ENCODE results near the gene B3GALT4.
A peak's percentile ranks its signal among the peaks of the same experiment; 100 is the strongest.

Gene B3GALT4

DNA sequence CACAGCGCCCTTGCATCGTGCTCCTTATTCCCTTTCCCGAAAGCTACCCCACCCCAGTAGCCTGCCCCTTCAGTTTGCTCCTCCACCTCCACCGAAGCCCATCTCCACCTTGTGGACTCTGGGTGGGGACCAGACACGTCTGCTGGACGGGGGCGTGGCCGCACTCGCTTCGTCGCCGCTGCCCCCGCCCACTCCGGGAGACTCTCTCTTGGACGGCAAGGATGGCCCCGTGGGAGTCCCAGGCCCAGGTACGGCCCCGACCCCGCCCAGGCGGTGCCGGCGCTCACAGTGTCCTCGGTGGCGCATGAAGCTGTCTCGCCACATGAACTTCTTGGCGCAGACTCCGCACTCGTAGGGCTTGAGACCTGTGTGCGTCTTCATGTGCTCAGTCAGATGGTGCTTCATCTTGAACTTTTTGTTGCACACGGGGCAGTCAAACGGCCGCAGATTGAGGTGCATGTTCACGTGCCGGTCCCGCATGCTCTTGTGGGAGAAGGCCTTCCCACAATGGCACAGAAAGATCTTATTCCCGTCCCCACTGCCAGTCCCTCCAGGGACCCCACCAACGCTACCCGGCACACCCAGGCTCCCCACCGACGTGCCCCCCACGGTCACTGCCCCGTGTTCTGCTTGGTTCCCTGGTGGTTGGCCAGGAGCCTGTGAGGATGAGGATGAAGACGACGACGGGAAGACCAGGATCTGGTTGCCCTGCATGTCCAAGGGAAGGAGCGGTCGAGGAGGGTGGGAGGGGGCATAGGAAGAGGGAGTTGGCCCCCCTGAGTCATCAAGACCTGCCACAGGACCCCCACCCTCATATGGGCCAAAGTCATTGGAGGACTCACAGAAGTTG, 38.2 kb downstream of the B3GALT4 start:
- Histone ChIP-seq H3K4me2 (ENCODE audit: low read length) (peak overlapping the region; percentile 89; the same call in 1 of the 2 replicates), H3K9me3 (ENCODE audit: low read length) (no peaks in the 10 kb centered on the region), H3K27me3 (ENCODE audit: insufficient read depth, low read length) (no peaks in the 10 kb centered on the region), H3K9me2 (ENCODE audit: low read depth, low read length) (no peaks in the 10 kb centered on the region), H3K27ac (ENCODE audit: low read depth, low read length, poor library complexity, severe bottlenecking) (peak overlapping the region; percentile 94), H3K36me3 (ENCODE audit: insufficient read depth, low read length) (peaks cover 27% of the 10 kb centered on the region), H2AFZ (ENCODE audit: low read length) (no peak overlapping the region), H3K4me3 (ENCODE audit: low read depth, low read length, poor library complexity, severe bottlenecking) (peak overlapping the region; percentile 85), H3K4me1 (ENCODE audit: insufficient read depth, low read length, severe bottlenecking) (peaks cover 44% of the 10 kb centered on the region), H3K9ac (ENCODE audit: low read length) (no peak overlapping the region), H3K79me2 (ENCODE audit: insufficient read depth, low read length) (peaks cover 16% of the 10 kb centered on the region), H4K20me1 (ENCODE audit: insufficient read depth, low read length) (no peaks in the 10 kb centered on the region), H3F3A (ENCODE audit: insufficient read depth, low read length) (0 out of 2 replicates have a peak, but pooled peaks cover 4% of the 10 kb centered on the region)
- no peak for TF ChIP-seq CTCF (IDR thresholded peaks at IDR 0.05; ENCODE audit: low read length)
- TF ChIP-seq EZH2 (IDR thresholded peaks at IDR 0.05; ENCODE audit: borderline replicate concordance, low read length): no peak

DNA sequence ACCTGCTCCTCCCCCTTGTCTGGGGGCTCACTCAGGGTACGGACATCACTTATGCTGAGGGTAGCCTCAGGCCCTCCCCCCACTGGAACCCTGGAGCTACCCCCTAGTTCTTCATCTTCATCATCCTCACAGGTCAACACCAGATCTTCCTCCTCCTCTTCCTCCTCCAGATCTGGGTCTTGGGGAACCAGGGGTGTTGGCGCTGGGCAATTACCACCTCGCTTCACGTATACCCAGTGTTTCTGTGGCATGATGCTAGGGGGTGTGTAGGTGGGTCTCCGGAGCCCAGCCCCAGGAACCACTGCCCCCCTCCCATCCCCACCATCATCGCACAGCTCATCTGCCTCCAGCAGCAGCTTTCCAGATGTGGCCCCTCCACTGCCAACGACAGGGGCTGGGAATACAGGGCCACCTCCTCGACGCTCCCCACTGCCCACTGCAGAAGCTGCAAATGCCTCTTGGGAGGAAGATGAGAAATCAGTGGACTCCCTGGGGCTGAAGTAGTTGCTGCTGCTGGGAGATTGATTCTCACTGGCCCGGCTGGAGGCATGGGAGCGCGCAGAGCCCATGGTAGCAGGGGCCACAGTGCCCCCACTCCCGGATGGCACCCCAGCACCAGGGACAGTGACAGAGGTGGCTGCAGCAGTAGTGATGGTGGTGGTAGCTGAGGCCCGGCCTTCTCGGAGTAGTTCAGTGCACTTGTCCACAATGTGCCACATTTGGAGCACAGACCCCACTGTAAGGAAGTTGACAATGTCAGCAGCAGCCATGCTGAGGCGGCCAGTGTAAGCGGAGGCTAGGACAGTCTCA, 39.1 kb downstream of the B3GALT4 start:
- Histone ChIP-seq H3K4me1 (ENCODE audit: insufficient read depth, low read length, severe bottlenecking) (peaks cover 52% of the 10 kb centered on the region), H3F3A (ENCODE audit: insufficient read depth, low read length) (0 out of 2 replicates have a peak, but pooled peaks cover 4% of the 10 kb centered on the region), H3K9me2 (ENCODE audit: low read depth, low read length) (no peaks in the 10 kb centered on the region), H3K79me2 (ENCODE audit: insufficient read depth, low read length) (peaks cover 12% of the 10 kb centered on the region), H3K4me3 (ENCODE audit: low read depth, low read length, poor library complexity, severe bottlenecking) (no peak overlapping the region), H3K9ac (ENCODE audit: low read length) (no peak overlapping the region), H3K9me3 (ENCODE audit: low read length) (no peaks in the 10 kb centered on the region), H3K27me3 (ENCODE audit: insufficient read depth, low read length) (no peaks in the 10 kb centered on the region), H2AFZ (ENCODE audit: low read length) (no peak overlapping the region), H3K4me2 (ENCODE audit: low read length) (no peak overlapping the region), H4K20me1 (ENCODE audit: insufficient read depth, low read length) (no peaks in the 10 kb centered on the region), H3K27ac (ENCODE audit: low read depth, low read length, poor library complexity, severe bottlenecking) (no peak overlapping the region), H3K36me3 (ENCODE audit: insufficient read depth, low read length) (peaks cover 35% of the 10 kb centered on the region)
- TF ChIP-seq EZH2 (IDR thresholded peaks at IDR 0.05; ENCODE audit: borderline replicate concordance, low read length) (no peak), CTCF (IDR thresholded peaks at IDR 0.05; ENCODE audit: low read length) (no peak)

DNA sequence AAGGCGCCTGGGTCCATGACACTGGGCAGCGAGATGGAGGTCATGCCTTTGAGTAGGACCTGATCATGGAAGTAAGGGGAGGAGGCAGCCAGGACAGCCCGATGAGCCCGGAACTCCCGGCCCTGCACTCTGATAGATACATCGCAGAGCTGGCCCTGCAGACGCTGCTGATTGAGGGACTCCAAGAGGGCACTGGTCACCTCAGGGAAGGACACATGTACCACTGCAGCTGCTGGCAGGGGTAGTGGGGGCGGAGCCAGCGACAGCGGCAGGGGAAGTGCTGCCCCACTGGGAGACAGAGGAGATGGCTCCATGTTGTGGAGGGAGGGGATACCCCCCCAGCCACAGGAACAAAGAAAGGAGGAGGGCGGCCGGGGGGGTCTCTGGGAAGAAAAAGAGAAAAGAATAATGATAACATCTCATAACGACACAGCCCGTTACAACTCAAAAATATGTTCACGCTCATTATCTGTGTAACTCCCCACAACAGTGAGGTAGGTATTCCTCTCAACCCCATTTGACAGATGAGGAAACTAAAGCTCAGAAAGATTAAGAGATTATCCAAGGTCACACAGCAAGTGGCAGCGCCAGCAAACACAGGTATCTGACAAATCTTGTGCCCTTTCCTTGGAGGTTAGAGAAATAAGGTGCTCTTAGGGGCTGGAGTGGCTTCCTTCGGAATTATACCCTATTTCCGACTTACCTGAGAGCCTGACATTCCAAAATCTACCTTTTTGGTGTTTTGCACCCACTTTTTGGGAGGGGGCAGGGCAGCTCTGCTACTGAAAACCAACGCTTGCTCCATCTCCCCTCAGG, 39.9 kb downstream of the B3GALT4 start:
- peaks cover 57% of the 10 kb centered on the region for H3K4me1 ChIP-seq (ENCODE audit: insufficient read depth, low read length, severe bottlenecking)
- H3F3A ChIP-seq (ENCODE audit: insufficient read depth, low read length): 0 out of 2 replicates have a peak, but pooled peaks cover 4% of the 10 kb centered on the region
- no peak for TF ChIP-seq EZH2 (IDR thresholded peaks at IDR 0.05; ENCODE audit: borderline replicate concordance, low read length)
- TF ChIP-seq CTCF (IDR thresholded peaks at IDR 0.05; ENCODE audit: low read length): no peak
- peaks cover 40% of the 10 kb centered on the region for H3K36me3 ChIP-seq (ENCODE audit: insufficient read depth, low read length)
- H4K20me1 ChIP-seq (ENCODE audit: insufficient read depth, low read length): no peaks in the 10 kb centered on the region
- H3K9ac ChIP-seq (ENCODE audit: low read length): no peak overlapping the region
- H2AFZ ChIP-seq (ENCODE audit: low read length): no peak overlapping the region
- peaks cover 11% of the 10 kb centered on the region for H3K79me2 ChIP-seq (ENCODE audit: insufficient read depth, low read length)
- H3K9me3 ChIP-seq (ENCODE audit: low read length): no peaks in the 10 kb centered on the region
- peak overlapping the region; percentile 66 for H3K4me3 ChIP-seq (ENCODE audit: low read depth, low read length, poor library complexity, severe bottlenecking)
- no peaks in the 10 kb centered on the region for H3K27me3 ChIP-seq (ENCODE audit: insufficient read depth, low read length)
- H3K27ac ChIP-seq (ENCODE audit: low read depth, low read length, poor library complexity, severe bottlenecking): no peak overlapping the region
- no peaks in the 10 kb centered on the region for H3K9me2 ChIP-seq (ENCODE audit: low read depth, low read length)
- peak overlapping the region; percentile 53 for H3K4me2 ChIP-seq (ENCODE audit: low read length)
